Testis (tissue), 2 donors: ENCODE data around the gene GFI1.

Experiments
- CTCF ChIP-seq, 3 experiments: fragments of 450-650 bp in 2 of 3; fragments of 200-600 bp in 1 of 3; sonication (generic) in 1 of 3; IDR thresholded peaks; one replicate each; pipeline ENCODE4 v1.5.1; 2016 to 2019; ENCODE audit warnings: antibody characterized with exemption in 3 of 3, mild to moderate bottlenecking in 2 of 3, moderate library complexity in 1 of 3
- POLR2A ChIP-seq: fragments of 450-650 bp; IDR thresholded peaks from one replicate; pipeline ENCODE4 v1.6.1; 2017; ENCODE audit warnings: antibody characterized with exemption, mild to moderate bottlenecking, moderate library complexity

GRCh38 chr1:92480813-92481598, 5.7 kb downstream of the GFI1 start:
- no peak for TF ChIP-seq CTCF (IDR thresholded peaks at IDR 0.05)
- TF ChIP-seq POLR2A = no peak
